HG03139 (cell line): Measurements from ENCODE around the gene GALNT9.

Source experiments
- ATAC-seq: cut with Tn5 transposase; IDR thresholded peaks from one replicate; pipeline ENCODE4 v1.9.1; 2021; ENCODE audit not compliant: unreplicated experiment

The GALNT9 gene

GRCh38 chr12:132344601-132345000 lies 15.2 kb upstream of the GALNT9 start:
- no peak for ATAC-seq

DNA sequence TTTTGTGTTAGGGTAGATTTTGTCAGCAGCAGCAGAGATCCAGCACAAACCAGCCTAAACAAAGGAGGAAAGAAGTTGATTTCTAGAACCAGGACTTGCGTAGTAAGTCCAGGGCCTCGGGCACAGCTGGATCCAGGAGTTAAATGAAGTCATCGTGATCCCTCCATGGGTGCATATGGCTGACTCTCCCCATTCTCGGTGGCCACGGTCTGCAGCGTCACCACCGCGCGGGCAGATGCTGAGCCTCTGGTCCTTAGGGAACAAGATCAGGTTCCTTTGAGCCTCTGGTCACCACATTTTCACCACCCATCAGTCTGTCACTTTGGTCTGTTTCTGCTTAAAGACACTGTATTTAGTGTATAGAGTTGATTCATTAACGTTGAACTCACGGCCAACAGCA lies 14.8 kb upstream of the GALNT9 start:
- ATAC-seq, result no peak

DNA sequence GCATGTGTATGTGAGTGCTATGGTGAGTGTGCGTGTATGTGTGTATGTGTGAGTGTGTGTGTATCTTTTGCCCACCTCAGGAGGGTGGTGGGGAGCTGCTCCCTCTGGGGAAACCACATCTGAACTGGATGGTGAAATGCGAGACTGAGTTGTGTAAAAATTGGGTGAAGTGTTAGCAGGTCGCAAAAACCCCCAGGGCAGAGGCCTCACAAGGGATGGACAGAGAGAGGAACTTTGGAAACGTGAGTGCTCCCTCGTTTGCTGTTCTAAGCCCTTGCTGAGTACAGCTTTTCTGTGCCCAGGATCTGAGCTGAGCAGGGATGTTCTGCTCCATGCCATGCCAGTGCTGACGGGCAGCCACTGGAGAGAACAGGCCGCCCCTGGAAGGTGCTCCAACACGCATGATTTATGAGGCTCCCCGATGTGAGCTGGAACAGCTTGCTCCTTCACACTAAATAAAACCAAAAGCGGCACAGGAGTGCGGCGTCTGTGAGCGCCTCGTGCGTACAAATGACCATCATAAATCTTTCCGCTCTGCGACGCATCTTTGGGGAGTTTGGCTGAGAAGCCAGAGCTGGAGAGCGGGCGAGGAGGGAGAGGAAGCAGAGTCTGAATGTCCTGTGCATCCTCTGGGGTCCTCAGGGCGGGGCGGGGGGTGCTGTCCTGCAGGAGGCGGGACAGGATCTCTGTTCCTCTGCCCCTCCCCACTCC lies 14.1 kb upstream of the GALNT9 start:
- ATAC-seq, result no peak

GRCh38 chr12:132342251-132343227 lies 13.2 kb upstream of the GALNT9 start:
- ATAC-seq, result no peak

GRCh38 chr12:132341318-132342050 lies 12.1 kb upstream of the GALNT9 start:
- no peak for ATAC-seq

DNA sequence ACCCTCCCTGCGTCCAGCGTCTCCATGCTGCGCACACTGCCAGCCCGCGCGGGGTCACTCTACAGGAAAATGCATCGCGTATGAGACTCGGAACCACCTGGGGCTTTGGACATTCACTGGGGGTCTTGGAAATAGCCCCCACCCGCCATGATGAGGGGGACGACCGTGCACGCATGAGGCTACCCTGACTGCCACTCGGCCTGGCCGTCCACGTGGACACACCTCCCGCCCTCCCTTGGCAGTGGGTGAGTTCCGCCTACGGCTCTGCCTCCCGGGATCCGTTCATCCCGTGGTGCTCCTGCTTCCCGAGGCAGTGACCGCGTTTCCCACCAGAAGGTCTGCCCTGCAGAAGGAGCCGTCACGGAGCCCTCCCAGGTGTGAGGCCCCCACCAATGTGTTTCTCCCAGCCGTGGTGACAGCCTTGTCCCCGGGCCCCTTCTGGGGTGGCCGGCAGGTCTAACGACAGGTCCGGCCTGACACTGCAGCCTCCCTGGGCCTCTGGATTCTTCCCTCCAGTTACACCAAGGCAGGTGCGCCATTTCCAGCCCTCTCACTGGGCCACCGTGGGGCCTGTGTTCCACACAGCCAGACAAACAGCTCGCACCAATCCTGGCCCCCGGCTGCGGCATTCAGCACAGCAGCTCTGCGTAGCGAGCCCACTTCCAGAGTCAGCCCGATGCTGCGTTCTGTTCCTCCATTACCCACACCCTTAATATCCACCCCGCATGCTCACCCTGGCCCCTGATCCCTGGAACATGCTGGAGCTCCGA lies 11.1 kb upstream of the GALNT9 start:
- ATAC-seq, result no peak

DNA sequence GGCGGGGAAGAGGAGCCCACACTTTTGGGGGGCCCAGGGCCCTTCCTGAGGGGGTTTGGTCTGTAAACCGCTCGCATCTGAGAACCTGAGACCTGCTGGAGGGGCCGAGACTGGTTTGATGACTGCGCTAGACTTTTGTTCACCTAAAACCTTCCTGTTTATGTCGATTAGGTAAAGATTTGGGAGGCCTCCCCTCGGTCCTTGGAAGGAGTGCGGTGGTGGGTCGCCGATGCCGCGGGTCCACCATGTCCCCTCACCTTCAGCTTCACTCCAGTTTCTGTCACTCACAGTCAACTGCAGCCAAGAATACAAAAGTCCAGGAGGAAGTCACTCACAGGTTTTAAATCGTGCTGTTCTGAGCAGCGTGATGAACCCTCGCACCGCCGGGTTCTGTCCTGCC lies 10.5 kb upstream of the GALNT9 start:
- ATAC-seq, result no peak

- ATAC-seq, result no peak
Measured at GRCh38 chr12:132338781-132339180, 9.4 kb upstream of the GALNT9 start.

DNA sequence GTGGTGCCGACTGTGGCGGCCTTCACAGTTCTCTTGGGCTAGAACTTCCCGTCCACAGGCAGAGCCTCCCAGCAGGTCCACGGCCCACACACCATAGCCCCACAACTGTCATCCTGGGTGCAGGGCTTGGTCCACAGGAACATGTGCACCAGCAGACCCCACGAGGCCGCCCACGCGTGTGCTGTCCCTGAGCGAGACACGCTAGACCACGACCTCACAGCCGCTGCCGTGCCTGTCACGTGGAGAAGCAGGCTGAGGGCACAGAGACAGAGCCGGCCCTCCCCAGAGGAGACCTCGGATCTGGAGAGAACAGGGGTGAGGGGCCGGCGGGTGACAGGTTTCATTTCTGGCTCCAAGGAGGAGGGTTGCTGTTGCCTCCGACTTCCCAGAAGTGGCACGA lies 8.9 kb upstream of the GALNT9 start:
- ATAC-seq, result no peak

DNA sequence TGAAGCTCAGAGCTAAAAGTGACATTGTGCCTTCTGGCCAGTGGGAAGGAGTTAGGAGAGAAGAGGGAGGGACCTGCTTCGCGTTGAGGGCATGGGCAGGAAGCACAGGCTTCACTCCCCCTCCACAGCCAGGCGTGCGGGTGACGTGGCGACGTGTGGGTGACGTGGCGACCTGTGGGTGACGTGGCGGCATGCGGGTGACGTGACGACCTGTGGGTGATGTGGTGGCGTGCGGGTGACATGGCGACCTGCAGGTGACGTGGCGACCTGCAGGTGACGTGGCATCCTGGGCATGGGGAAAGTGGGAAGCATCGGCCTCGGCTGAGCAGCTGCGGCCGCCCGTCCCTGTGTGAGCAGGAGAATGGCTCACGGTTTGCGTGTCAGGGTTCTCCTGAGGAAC lies 8.2 kb upstream of the GALNT9 start:
- ATAC-seq, result no peak

- no peak for ATAC-seq
Measured at GRCh38 chr12:132336451-132337413, 7.3 kb upstream of the GALNT9 start.

DNA sequence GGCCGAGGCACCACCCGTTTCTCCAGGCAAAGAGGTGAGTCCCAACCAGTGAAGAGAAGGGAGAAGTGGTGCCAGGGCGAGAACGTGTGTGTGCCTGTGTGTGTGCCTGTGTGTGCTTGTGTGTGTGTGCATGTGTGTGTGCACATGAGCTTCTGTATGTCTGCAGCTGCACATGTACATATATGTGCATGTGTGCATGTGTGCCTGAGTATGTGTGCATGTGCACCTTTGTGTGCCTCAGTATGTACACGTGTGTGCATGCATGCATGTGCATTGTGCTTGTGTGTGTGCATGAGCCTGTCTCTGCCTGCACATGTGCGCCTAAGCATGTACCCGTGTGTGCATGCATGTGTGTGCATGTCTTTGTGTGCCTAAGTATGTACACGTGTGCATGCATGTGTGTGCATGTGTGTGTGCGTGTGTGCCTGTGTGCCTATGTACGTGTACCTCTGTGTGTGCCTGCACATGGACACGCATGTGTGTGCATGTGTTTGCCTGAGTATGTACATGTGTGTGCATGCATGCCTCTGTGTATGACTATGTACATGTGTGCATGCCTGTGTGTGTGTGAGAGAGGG lies 5.9 kb upstream of the GALNT9 start:
- no peak for ATAC-seq

GRCh38 chr12:132333766-132334165 lies 4.4 kb upstream of the GALNT9 start:
- ATAC-seq, result no peak

GRCh38 chr12:132333273-132333672 lies 3.9 kb upstream of the GALNT9 start:
- ATAC-seq, result no peak

DNA sequence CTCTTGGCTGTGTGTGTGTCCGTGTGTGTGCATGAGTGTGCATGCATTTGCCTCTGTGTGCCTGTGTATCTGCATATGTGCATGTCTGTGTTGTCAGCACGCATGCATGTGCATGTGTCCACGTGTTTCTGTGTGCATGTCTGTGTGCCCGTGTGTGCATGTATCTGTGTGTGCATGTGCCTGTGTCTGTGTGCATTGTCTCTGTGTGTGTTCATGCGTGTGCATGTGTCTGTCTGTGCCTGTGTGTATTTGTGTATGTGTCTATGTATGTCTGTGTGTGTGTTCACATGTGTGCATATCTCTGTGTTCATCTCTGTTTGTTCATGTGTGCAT lies 1.1 kb upstream of the GALNT9 start:
- ATAC-seq, result no peak

GRCh38 chr12:132329720-132330548 lies 545 bp upstream of the GALNT9 start:
- no peak for ATAC-seq

DNA sequence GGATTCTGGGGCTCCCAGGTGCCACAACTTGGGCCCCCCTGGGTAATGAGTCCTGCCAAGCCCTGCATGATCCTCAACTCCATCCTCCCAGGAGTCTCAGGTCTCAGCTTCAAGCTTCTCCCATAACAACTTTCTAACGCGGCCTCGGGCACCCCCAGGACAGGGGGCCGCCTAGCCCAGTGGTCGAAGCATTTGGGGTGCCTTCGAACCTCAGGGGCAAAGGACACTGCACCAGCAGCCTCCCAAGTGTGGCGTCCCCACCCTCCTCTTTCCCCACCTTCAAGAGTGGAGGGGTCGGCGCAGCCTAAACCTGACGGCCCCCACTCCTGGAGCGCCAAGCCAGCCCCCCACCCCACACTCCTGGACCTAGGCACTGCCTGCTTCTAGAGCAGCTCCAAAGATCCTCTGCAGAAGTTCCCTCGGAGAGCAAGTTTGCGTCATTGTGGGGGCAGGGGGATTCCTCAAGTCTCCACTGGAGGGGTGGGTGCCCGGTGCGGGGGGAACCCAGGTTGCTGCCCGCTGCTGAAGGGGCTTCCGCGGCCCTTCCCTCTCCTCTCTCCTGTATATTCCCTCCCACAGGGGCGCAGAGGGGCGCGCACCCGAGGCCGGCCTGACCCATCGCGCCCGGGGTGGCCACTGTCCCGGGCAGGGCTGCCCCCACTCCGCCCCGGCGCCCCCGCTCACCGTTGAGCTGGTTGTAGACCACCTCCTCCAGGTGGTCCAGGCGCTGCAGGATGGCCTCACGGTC lies 933 bp downstream of the GALNT9 start:
- ATAC-seq, result no peak
